ENCODE data around the gene CYP3A4. TPM values are rescaled to one million over a fixed set of nuclear protein-coding genes. Genes with fewer than 3 reads are reported as not detected.
"Not testable (repeated sequence)": the region's sequence is repeated elsewhere in the genome, so short reads cannot be mapped to it uniquely, and the experiment has no call there.

CYP3A4 gene
- total and polyA plus RNA-seq, 4 experiments from 2014 or later, result not detected

GRCh38 chr7:99739699-99740572 lies 44.0 kb downstream of the CYP3A4 start:
- Mint-ChIP-seq H3K27ac (no peak overlapping the region), H3K36me3 (peaks cover 3 to 49% of the 10 kb centered on the region in 2 donors), H3K4me1 (no peaks in the 10 kb centered on the region), H3K27me3 (peaks cover 3 to 8% of the 10 kb centered on the region in 2 donors), H3K9me3 (peaks cover 0 to 11% (median 7%) of the 10 kb centered on the region in 8 donors), H3K4me3 (no peak overlapping the region)
- no peaks in the 10 kb centered on the region for H3K9me3 ChIP-seq (ENCODE audit: control insufficient read depth in 1 of 2, low read length in 2 of 2)
- no peak for DNase-seq
- intact Hi-C loops (cut with micrococcal nuclease), result no loop called here
- H3K4me3 ChIP-seq (ENCODE audit: low read length in 2 of 2), result no peak overlapping the region
- POLR2A ChIA-PET (ENCODE audit: partially characterized antibody), result no interaction called here
- no peaks in the 10 kb centered on the region for H3K4me1 ChIP-seq (ENCODE audit: insufficient read depth, low read length)
- H3K27me3 ChIP-seq (ENCODE audit: insufficient read depth, low read length), result no peaks in the 10 kb centered on the region
- CTCF ChIA-PET (ENCODE audit: partially characterized antibody), result no interaction called here
- H3K27ac ChIP-seq (ENCODE audit: low read depth, low read length), result no peak overlapping the region
- no peaks in the 10 kb centered on the region for H3K36me3 ChIP-seq (ENCODE audit: insufficient read depth, low read length)

GRCh38 chr7:99737726-99738125 lies 46.3 kb downstream of the CYP3A4 start:
- Histone ChIP-seq H3K36me3 (ENCODE audit: insufficient read depth, low read length) (no peaks in the 10 kb centered on the region), H3K27me3 (ENCODE audit: insufficient read depth, low read length) (no peaks in the 10 kb centered on the region), H3K4me3 (ENCODE audit: low read length in 2 of 2) (no peak overlapping the region), H3K27ac (ENCODE audit: low read depth, low read length) (no peak overlapping the region), H3K4me1 (ENCODE audit: insufficient read depth, low read length) (no peaks in the 10 kb centered on the region), H3K9me3 (ENCODE audit: control insufficient read depth in 1 of 2, low read length in 2 of 2) (no peaks in the 10 kb centered on the region)
- ChIA-PET POLR2A (ENCODE audit: partially characterized antibody) (no interaction called here), CTCF (ENCODE audit: partially characterized antibody) (no interaction called here)
- no peak overlapping the region for H3K4me3 Mint-ChIP-seq
- peaks cover 0 to 3% (median 0%) of the 10 kb centered on the region in 8 donors for H3K9me3 Mint-ChIP-seq
- no peak overlapping the region for H3K27ac Mint-ChIP-seq
- intact Hi-C loops (cut with micrococcal nuclease), result no loop called here
- peaks cover 3 to 45% of the 10 kb centered on the region in 2 donors for H3K36me3 Mint-ChIP-seq
- H3K4me1 Mint-ChIP-seq, result no peaks in the 10 kb centered on the region
- no peaks in the 10 kb centered on the region for H3K27me3 Mint-ChIP-seq
- DNase-seq, result no peak

GRCh38 chr7:99736667-99737066 lies 47.3 kb downstream of the CYP3A4 start:
- H3K27ac ChIP-seq (ENCODE audit: low read depth, low read length); H3K36me3 ChIP-seq (ENCODE audit: insufficient read depth, low read length); H3K27me3 ChIP-seq (ENCODE audit: insufficient read depth, low read length); H3K4me3 Mint-ChIP-seq; DNase-seq; H3K4me1 Mint-ChIP-seq; H3K9me3 ChIP-seq (ENCODE audit: control insufficient read depth in 1 of 2, low read length in 2 of 2); H3K4me3 ChIP-seq (ENCODE audit: low read length in 2 of 2); intact Hi-C loops (cut with micrococcal nuclease); POLR2A ChIA-PET (ENCODE audit: partially characterized antibody); CTCF ChIA-PET (ENCODE audit: partially characterized antibody); H3K9me3 Mint-ChIP-seq; H3K27ac Mint-ChIP-seq; H3K4me1 ChIP-seq (ENCODE audit: insufficient read depth, low read length); H3K27me3 Mint-ChIP-seq: not testable (repeated sequence)
- H3K36me3 Mint-ChIP-seq, result peaks cover 3 to 45% of the 10 kb centered on the region in 2 donors

- Mint-ChIP-seq H3K27ac (no peak within 1 kb of the TSS), H3K27me3 (no peaks in the 10 kb centered on the region), H3K9me3 (no peaks in the 10 kb centered on the region), H3K4me3 (no peak within 1 kb of the TSS), H3K4me1 (no peaks in the 10 kb centered on the region), H3K36me3 (peaks cover 3 to 36% of the 10 kb centered on the region in 2 donors)
- Histone ChIP-seq H3K36me3 (ENCODE audit: insufficient read depth, low read length) (no peaks in the 10 kb centered on the region), H3K9me3 (ENCODE audit: control insufficient read depth in 1 of 2, low read length in 2 of 2) (no peaks in the 10 kb centered on the region), H3K4me1 (ENCODE audit: insufficient read depth, low read length) (no peaks in the 10 kb centered on the region), H3K4me3 (ENCODE audit: low read length in 2 of 2) (no peak within 1 kb of the TSS), H3K27me3 (ENCODE audit: insufficient read depth, low read length) (no peaks in the 10 kb centered on the region), H3K27ac (ENCODE audit: low read depth, low read length) (no peak within 1 kb of the TSS)
- intact Hi-C loops (cut with micrococcal nuclease), result no loop called here
- ChIA-PET CTCF (ENCODE audit: partially characterized antibody) (no interaction called here), POLR2A (ENCODE audit: partially characterized antibody) (no interaction called here)
- DNase-seq, result no peak
These were observed 49.0 kb downstream of the CYP3A4 start, which contains the start of gene CYP3A7 for GRCh38 chr7:99734987-99735386. Gene CYP3A7 (minus strand): TSS chr7:99735196. CDS start chr7:99735093, 103 bp downstream.

- no peak for DNase-seq
- Mint-ChIP-seq H3K27me3 (no peaks in the 10 kb centered on the region), H3K27ac (no peak overlapping the region), H3K4me3 (no peak overlapping the region), H3K4me1 (no peaks in the 10 kb centered on the region), H3K9me3 (no peaks in the 10 kb centered on the region), H3K36me3 (peaks cover 0 to 24% of the 10 kb centered on the region in 2 donors)
- POLR2A ChIA-PET (ENCODE audit: partially characterized antibody), result no interaction called here
- Histone ChIP-seq H3K9me3 (ENCODE audit: control insufficient read depth in 1 of 2, low read length in 2 of 2) (no peaks in the 10 kb centered on the region), H3K4me3 (ENCODE audit: low read length in 2 of 2) (no peak overlapping the region), H3K27ac (ENCODE audit: low read depth, low read length) (no peak overlapping the region), H3K27me3 (ENCODE audit: insufficient read depth, low read length) (no peaks in the 10 kb centered on the region), H3K36me3 (ENCODE audit: insufficient read depth, low read length) (no peaks in the 10 kb centered on the region), H3K4me1 (ENCODE audit: insufficient read depth, low read length) (no peaks in the 10 kb centered on the region)
- CTCF ChIA-PET (ENCODE audit: partially characterized antibody), result no interaction called here
- intact Hi-C loops (cut with micrococcal nuclease), result no loop called here
These were observed 50.5 kb downstream of the CYP3A4 start for GRCh38 chr7:99733448-99733847.

GRCh38 chr7:99733003-99733402 lies 51.0 kb downstream of the CYP3A4 start:
- no peak overlapping the region for H3K4me3 Mint-ChIP-seq
- H3K27ac ChIP-seq (ENCODE audit: low read depth, low read length), result no peak overlapping the region
- intact Hi-C loops (cut with micrococcal nuclease), result no loop called here

GRCh38 chr7:99731638-99732374 lies 52.2 kb downstream of the CYP3A4 start:
- POLR2A ChIA-PET (ENCODE audit: partially characterized antibody), result no interaction called here
- no peaks in the 10 kb centered on the region for H3K9me3 ChIP-seq (ENCODE audit: control insufficient read depth in 1 of 2, low read length in 2 of 2)
- intact Hi-C loops (cut with micrococcal nuclease), result no loop called here
- no peaks in the 10 kb centered on the region for H3K27me3 Mint-ChIP-seq
- no peaks in the 10 kb centered on the region for H3K36me3 ChIP-seq (ENCODE audit: insufficient read depth, low read length)
- CTCF ChIA-PET (ENCODE audit: partially characterized antibody), result no interaction called here
- H3K4me1 Mint-ChIP-seq, result no peaks in the 10 kb centered on the region
- no peaks in the 10 kb centered on the region for H3K27me3 ChIP-seq (ENCODE audit: insufficient read depth, low read length)
- no peak overlapping the region for H3K4me3 Mint-ChIP-seq
- no peak overlapping the region for H3K27ac Mint-ChIP-seq
- no peak for DNase-seq
- H3K4me3 ChIP-seq (ENCODE audit: low read length in 2 of 2), result no peak overlapping the region
- no peaks in the 10 kb centered on the region for H3K9me3 Mint-ChIP-seq
- H3K36me3 Mint-ChIP-seq, result peaks cover 0 to 13% of the 10 kb centered on the region in 2 donors
- H3K27ac ChIP-seq (ENCODE audit: low read depth, low read length), result no peak overlapping the region
- H3K4me1 ChIP-seq (ENCODE audit: insufficient read depth, low read length), result no peaks in the 10 kb centered on the region

More at GRCh38 chr7:99733003-99733402, 51.0 kb downstream of the CYP3A4 start:
- ChIA-PET POLR2A (ENCODE audit: partially characterized antibody) (no interaction called here), CTCF (ENCODE audit: partially characterized antibody) (no interaction called here)
- Histone ChIP-seq H3K4me1 (ENCODE audit: insufficient read depth, low read length) (no peaks in the 10 kb centered on the region), H3K9me3 (ENCODE audit: control insufficient read depth in 1 of 2, low read length in 2 of 2) (no peaks in the 10 kb centered on the region), H3K27me3 (ENCODE audit: insufficient read depth, low read length) (no peaks in the 10 kb centered on the region), H3K36me3 (ENCODE audit: insufficient read depth, low read length) (no peaks in the 10 kb centered on the region), H3K4me3 (ENCODE audit: low read length in 2 of 2) (no peak overlapping the region)
- H3K27me3 Mint-ChIP-seq, result no peaks in the 10 kb centered on the region
- no peak for DNase-seq
- H3K9me3 Mint-ChIP-seq, result no peaks in the 10 kb centered on the region
- H3K27ac Mint-ChIP-seq, result no peak overlapping the region
- H3K36me3 Mint-ChIP-seq, result peaks cover 0 to 22% of the 10 kb centered on the region in 2 donors
- H3K4me1 Mint-ChIP-seq, result no peaks in the 10 kb centered on the region

Measured in CD4-positive, alpha-beta memory T cell (primary cell).